CD4-positive, alpha-beta T cell (primary cell): ENCODE measurements around the gene AMMECR1L. TPM values are rescaled to one million over a fixed set of nuclear protein-coding genes. Genes with fewer than 3 reads are reported as not detected.

Experiments
- ATAC-seq: fragments of 200-7000 bp; cut with Tn5 transposase; one replicate; pipeline ENCODE4 v1.10.0; 2022; ENCODE audit warnings: mild to moderate bottlenecking; ENCODE audit not compliant: poor library complexity
- CTCF ChIA-PET: fragments of 350-600 bp; sonication (Branson Sonifier 250); formaldehyde crosslinking; loops from one replicate; lab custom pipeline; 2021; ENCODE audit warnings: antibody characterized with exemption, inconsistent platforms; lab: Charles Lee
- POLR2A ChIA-PET: fragments of 350-600 bp; sonication (Branson Sonifier 250); formaldehyde crosslinking; loops from one replicate; lab custom pipeline; 2021; ENCODE audit warnings: antibody characterized with exemption, inconsistent platforms; lab: Charles Lee
- DNase-seq, 14 experiments: peaks; one replicate each; pipeline ENCODE4 v3.0.0-alpha.2; 2013 to 2020; ENCODE audit warnings: mixed read lengths in 2 of 14
- H3K27ac ChIP-seq, 2 donors: one replicate each; pipeline versions ENCODE4 v1.5.1 to v1.7.0; 2013; ENCODE audit warnings: low read length in 2 of 2, low read depth in 1 of 2, mild to moderate bottlenecking in 1 of 2
- H3K27me3 ChIP-seq, 2 experiments: 1 replicate in 1 of 2; 2 replicates in 1 of 2; pipeline versions ENCODE4 v1.6.1 to v1.7.0; 2013; ENCODE audit warnings: low read length in 2 of 2, control low read depth in 1 of 2, mild to moderate bottlenecking in 1 of 2, moderate library complexity in 1 of 2; ENCODE audit not compliant: insufficient read depth in 2 of 2, control insufficient read depth in 1 of 2
- H3K36me3 ChIP-seq: one replicate; pipeline ENCODE4 v1.6.1; 2013; ENCODE audit warnings: low read length, control low read depth; ENCODE audit not compliant: insufficient read depth
- H3K4me1 ChIP-seq: one replicate; pipeline ENCODE4 v1.6.1; 2013; ENCODE audit warnings: low read length, control low read depth; ENCODE audit not compliant: insufficient read depth
- H3K4me3 ChIP-seq: one replicate; pipeline ENCODE4 v1.5.1; 2013; ENCODE audit warnings: mild to moderate bottlenecking, low read length, moderate library complexity
- H3K9me3 ChIP-seq, 2 experiments: 1 replicate in 1 of 2; 2 replicates in 1 of 2; pipeline versions ENCODE4 v1.6.1 to v1.7.0; 2013; ENCODE audit warnings: low read length in 2 of 2, mild to moderate bottlenecking in 2 of 2, control low read depth in 1 of 2, moderate library complexity in 1 of 2; ENCODE audit not compliant: control insufficient read depth in 1 of 2, insufficient read depth in 1 of 2
- H3K27ac Mint-ChIP-seq: one replicate; pipeline ENCODE4 v1.8.0; 2020; ENCODE audit warnings: mixed read lengths
- H3K27me3 Mint-ChIP-seq: one replicate; pipeline ENCODE4 v1.8.0; 2021; ENCODE audit warnings: mixed read lengths
- H3K36me3 Mint-ChIP-seq: one replicate; pipeline ENCODE4 v1.8.0; 2021; ENCODE audit warnings: low read depth, mixed read lengths
- H3K4me1 Mint-ChIP-seq: one replicate; pipeline ENCODE4 v1.8.0; 2021; ENCODE audit warnings: low read depth, mixed read lengths
- H3K4me3 Mint-ChIP-seq: one replicate; pipeline ENCODE4 v1.8.0; 2020; ENCODE audit warnings: mild to moderate bottlenecking, mixed read lengths
- H3K9me3 Mint-ChIP-seq: one replicate; pipeline ENCODE4 v1.8.0; 2020; ENCODE audit warnings: mixed read lengths
- CTCF ChIP-seq: fragments of 200-600 bp; IDR thresholded peaks from one replicate; pipeline ENCODE4 v1.8.0; 2022; ENCODE audit warnings: antibody characterized with exemption, mild to moderate bottlenecking
- intact Hi-C, 2 experiments: fragments of 100-400 bp; cut with DNase I in 1 of 2; cut with micrococcal nuclease in 1 of 2; formaldehyde crosslinking; loops; one replicate each; pipeline versions ENCODE4 v1.15.1 to v1.9.0; 2023 to 2025; cut with DNase I, micrococcal nuclease
- total RNA-seq, 174 experiments: library from RNA in 2 of 174; stranded (reverse) in 2 of 174; gene quantifications; one replicate each; pipeline ENCODE4 v1.2.3 and lab custom pipeline; 2021 to 2026

AMMECR1L gene
- total RNA-seq, 2 experiments from 2014 or later: 9.6 to 10.1 TPM

- TF ChIP-seq CTCF: no peak
- Histone ChIP-seq H3K4me3 (no peak overlapping the region), H3K9me3 (no peaks in the 10 kb centered on the region), H3K4me1 (no peaks in the 10 kb centered on the region), H3K27me3 (no peaks in the 10 kb centered on the region), H3K27ac (no peak overlapping the region), H3K36me3 (peaks cover 63% of the 10 kb centered on the region)
- ATAC-seq: no peak
- intact Hi-C loops: no loop called here
- Mint-ChIP-seq H3K9me3 (no peaks in the 10 kb centered on the region), H3K36me3 (peaks cover 71% of the 10 kb centered on the region), H3K27me3 (no peaks in the 10 kb centered on the region), H3K4me1 (peaks cover 2% of the 10 kb centered on the region), H3K4me3 (no peak overlapping the region), H3K27ac (no peak overlapping the region)
- POLR2A ChIA-PET: no interaction called here
- CTCF ChIA-PET: no interaction called here
- DNase-seq: no peak
Observed at GRCh38 chr2:127847931-127848330, 37.8 kb downstream of the AMMECR1L start.

GRCh38 chr2:127844973-127845372 lies 40.8 kb downstream of the AMMECR1L start:
- no peaks in the 10 kb centered on the region for H3K4me1 Mint-ChIP-seq
- POLR2A ChIA-PET: interaction anchor here (0.9 kb wide), 1 partner anchor 12 kb away, joined by 4 read pairs; no protein-coding TSS in a partner anchor
- no peaks in the 10 kb centered on the region for H3K27me3 Mint-ChIP-seq

GRCh38 chr2:127843677-127844076 lies 42.1 kb downstream of the AMMECR1L start:
- H3K27ac ChIP-seq: no peak overlapping the region
- H3K4me3 ChIP-seq: no peak overlapping the region
- peaks cover 35% of the 10 kb centered on the region for H3K36me3 Mint-ChIP-seq
- no peak overlapping the region for H3K4me3 Mint-ChIP-seq
- ATAC-seq (no peak), DNase-seq (no peak)
- peaks cover 27% of the 10 kb centered on the region for H3K36me3 ChIP-seq
- ChIA-PET POLR2A (no interaction called here), CTCF (no interaction called here)
- no peaks in the 10 kb centered on the region for H3K9me3 Mint-ChIP-seq
- no peaks in the 10 kb centered on the region for H3K9me3 ChIP-seq
- no peaks in the 10 kb centered on the region for H3K27me3 Mint-ChIP-seq
- H3K4me1 Mint-ChIP-seq: no peaks in the 10 kb centered on the region
- no peak for TF ChIP-seq CTCF
- H3K27me3 ChIP-seq: no peaks in the 10 kb centered on the region
- H3K4me1 ChIP-seq: no peaks in the 10 kb centered on the region
- H3K27ac Mint-ChIP-seq: no peak overlapping the region
- intact Hi-C loops: no loop called here

More at GRCh38 chr2:127844973-127845372, 40.8 kb downstream of the AMMECR1L start:
- no peak overlapping the region for H3K27ac Mint-ChIP-seq
- H3K9me3 Mint-ChIP-seq: no peaks in the 10 kb centered on the region
- H3K4me3 Mint-ChIP-seq: no peak overlapping the region
- no peak for DNase-seq
- peaks cover 38% of the 10 kb centered on the region for H3K36me3 ChIP-seq
- H3K27me3 ChIP-seq: no peaks in the 10 kb centered on the region
- no peak for ATAC-seq
- intact Hi-C loops: no loop called here
- no peaks in the 10 kb centered on the region for H3K4me1 ChIP-seq
- H3K36me3 Mint-ChIP-seq: peaks cover 48% of the 10 kb centered on the region
- H3K9me3 ChIP-seq: no peaks in the 10 kb centered on the region
- CTCF ChIA-PET: no interaction called here
- TF ChIP-seq CTCF: no peak
- no peak overlapping the region for H3K4me3 ChIP-seq
- H3K27ac ChIP-seq: no peak overlapping the region
